Right ventricle myocardium inferior (tissue), 1 donor: ENCODE data around the gene BGN. TPM values are rescaled to one million over a fixed set of nuclear protein-coding genes. Genes with fewer than 3 reads are reported as not detected.

Experiments
- ATAC-seq: fragments of 200-7000 bp; cut with Tn5 transposase; one replicate; pipeline ENCODE4 v1.9.1; 2020; ENCODE audit warnings: mild to moderate bottlenecking, moderate library complexity
- DNase-seq: peaks from one replicate; pipeline ENCODE4 v3.0.0; 2021; ENCODE audit errors: missing footprints
- intact Hi-C: fragments of 100-400 bp; cut with DNase I; formaldehyde crosslinking; loops from one replicate; pipeline ENCODE4 v1.11.0; 2022
- total RNA-seq: library from RNA; stranded (reverse); fragmentation: NEBNext Ultra II Directional; extraction: Animal tissue kit (Norgen Biotek cat#: 25700); gene quantifications from one replicate; pipeline ENCODE4 v1.2.1, GENCODE V29; 2021
- donor health status: DM: no; HTN: yes; CAD: no; lungs with severe emphysema.

The BGN gene
- total RNA-seq, 1 donor from 2014 or later: 42.2 TPM

- DNase-seq (no peak), ATAC-seq (no peak)
- intact Hi-C loops: no loop called here
These were observed 21.3 kb downstream of the BGN start for GRCh38 chrX:153516073-153516472.

GRCh38 chrX:153517423-153517822, 22.6 kb downstream of the BGN start, which contains the start of gene ATP2B3:
TSS of gene ATP2B3 (plus strand) at chrX:153517642. CDS start at chrX:153536248, 18,606 bp downstream.
- DNase-seq: no peak
- intact Hi-C loops: no loop called here
- ATAC-seq: no peak

GRCh38 chrX:153517946-153518834, 23.4 kb downstream of the BGN start:
- intact Hi-C loops: no loop called here
- ATAC-seq (no peak), DNase-seq (no peak)

- DNase-seq (no peak), ATAC-seq (no peak)
- intact Hi-C loops: no loop called here
These were observed 24.9 kb downstream of the BGN start for GRCh38 chrX:153519569-153520286.

- ATAC-seq: no peak
- DNase-seq: no peak
- intact Hi-C loops: no loop called here
These were observed 25.6 kb downstream of the BGN start for GRCh38 chrX:153520287-153520917.

GRCh38 chrX:153521034-153521433, 26.3 kb downstream of the BGN start:
- ATAC-seq (no peak), DNase-seq (no peak)
- intact Hi-C loops: no loop called here

GRCh38 chrX:153522259-153522658, 27.5 kb downstream of the BGN start:
- ATAC-seq (no peak), DNase-seq (no peak)

GRCh38 chrX:153523269-153523668, 28.5 kb downstream of the BGN start:
- intact Hi-C loops: no loop called here
- DNase-seq (no peak), ATAC-seq (no peak)

More at GRCh38 chrX:153522259-153522658, 27.5 kb downstream of the BGN start:
- intact Hi-C loops: no loop called here

GRCh38 chrX:153524234-153524633, 29.5 kb downstream of the BGN start:
- DNase-seq (no peak), ATAC-seq (no peak)
- intact Hi-C loops: no loop called here

GRCh38 chrX:153525451-153525850, 30.7 kb downstream of the BGN start:
- ATAC-seq: no peak
- intact Hi-C loops: no loop called here
- no peak for DNase-seq

GRCh38 chrX:153526042-153526441, 31.3 kb downstream of the BGN start:
- no peak for ATAC-seq
- intact Hi-C loops: no loop called here
- DNase-seq: no peak

GRCh38 chrX:153526801-153527200, 32.0 kb downstream of the BGN start:
- intact Hi-C loops: no loop called here
- ATAC-seq (no peak), DNase-seq (no peak)

GRCh38 chrX:153527208-153527607, 32.4 kb downstream of the BGN start:
- intact Hi-C loops: no loop called here
- ATAC-seq: no peak
- no peak for DNase-seq

- ATAC-seq: no peak
- intact Hi-C loops: no loop called here
These were observed 35.8 kb downstream of the BGN start for GRCh38 chrX:153530411-153531129.

GRCh38 chrX:153533091-153533490, 38.3 kb downstream of the BGN start:
- DNase-seq (no peak), ATAC-seq (no peak)
- intact Hi-C loops: no loop called here

More at GRCh38 chrX:153530411-153531129, 35.8 kb downstream of the BGN start:
- DNase-seq: no peak

- intact Hi-C loops: no loop called here
- ATAC-seq: no peak
- no peak for DNase-seq
These were observed 42.3 kb downstream of the BGN start for GRCh38 chrX:153537080-153537479.

- ATAC-seq: no peak
- intact Hi-C loops: no loop called here
- no peak for DNase-seq
These were observed 42.9 kb downstream of the BGN start for GRCh38 chrX:153537526-153538295.

- DNase-seq (no peak), ATAC-seq (no peak)
- intact Hi-C loops: no loop called here
These were observed 43.6 kb downstream of the BGN start for GRCh38 chrX:153538424-153538823.
